ENCODE data around the gene CAMK1D. TPM values are rescaled to one million over a fixed set of nuclear protein-coding genes. Genes with fewer than 3 reads are reported as not detected.

The CAMK1D gene
- total RNA-seq, 3 donors from 2014 or later, result 4.4 to 17.3 (median 5.2) TPM

DNA sequence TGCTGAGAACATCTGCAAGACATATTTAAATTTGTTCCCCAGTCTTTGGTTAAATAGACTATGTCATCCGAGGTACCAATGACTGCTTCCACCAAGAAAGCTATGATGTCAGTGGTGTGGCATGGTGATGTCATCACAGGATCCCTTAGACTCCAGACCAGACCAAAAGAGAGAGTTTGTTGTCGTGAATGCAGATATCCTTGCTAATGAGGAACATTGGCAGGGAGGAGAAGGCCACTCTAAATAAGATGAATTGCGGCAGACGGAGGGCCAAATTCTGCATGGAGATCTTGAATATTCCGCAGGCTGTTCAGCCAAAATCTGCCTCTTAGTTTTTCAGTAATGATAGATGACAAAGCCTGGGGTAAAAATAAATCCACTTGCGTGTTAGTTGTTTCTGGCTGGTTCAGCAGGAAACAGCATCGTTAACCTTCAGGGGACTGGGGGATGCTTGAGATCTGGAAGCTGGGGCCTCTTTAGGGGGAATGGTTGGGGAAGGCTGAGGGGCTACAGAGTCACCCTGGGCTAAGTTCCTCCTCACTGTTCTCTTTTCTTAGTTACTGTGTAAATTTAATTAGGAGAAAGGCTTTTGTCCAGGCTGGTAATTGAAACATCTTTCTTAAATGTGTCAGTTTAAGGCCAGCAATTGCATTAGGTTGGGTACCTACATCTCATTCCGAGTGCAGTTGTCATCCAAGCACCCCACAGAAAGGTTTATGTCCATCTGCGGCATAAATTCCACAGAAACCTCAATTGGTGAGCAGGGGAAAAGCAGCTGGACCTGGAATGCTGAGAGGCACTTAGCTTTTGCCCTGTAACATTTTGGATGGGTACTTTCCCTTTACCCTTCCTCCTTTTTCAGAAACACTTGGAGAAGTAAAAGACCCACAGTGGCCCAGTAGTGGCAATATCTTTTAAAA is 11.6 kb upstream of the CAMK1D start:
- Histone ChIP-seq H3K27ac (no peak overlapping the region), H3K4me1 (no peaks in the 10 kb centered on the region), H3K9me3 (no peaks in the 10 kb centered on the region), H3K27me3 (no peaks in the 10 kb centered on the region), H3K4me3 (no peak overlapping the region), H3K36me3 (no peaks in the 10 kb centered on the region)
- no peak for TF ChIP-seq POLR2AphosphoS5 (IDR thresholded peaks at IDR 0.05)
- TF ChIP-seq, protein P1, sequence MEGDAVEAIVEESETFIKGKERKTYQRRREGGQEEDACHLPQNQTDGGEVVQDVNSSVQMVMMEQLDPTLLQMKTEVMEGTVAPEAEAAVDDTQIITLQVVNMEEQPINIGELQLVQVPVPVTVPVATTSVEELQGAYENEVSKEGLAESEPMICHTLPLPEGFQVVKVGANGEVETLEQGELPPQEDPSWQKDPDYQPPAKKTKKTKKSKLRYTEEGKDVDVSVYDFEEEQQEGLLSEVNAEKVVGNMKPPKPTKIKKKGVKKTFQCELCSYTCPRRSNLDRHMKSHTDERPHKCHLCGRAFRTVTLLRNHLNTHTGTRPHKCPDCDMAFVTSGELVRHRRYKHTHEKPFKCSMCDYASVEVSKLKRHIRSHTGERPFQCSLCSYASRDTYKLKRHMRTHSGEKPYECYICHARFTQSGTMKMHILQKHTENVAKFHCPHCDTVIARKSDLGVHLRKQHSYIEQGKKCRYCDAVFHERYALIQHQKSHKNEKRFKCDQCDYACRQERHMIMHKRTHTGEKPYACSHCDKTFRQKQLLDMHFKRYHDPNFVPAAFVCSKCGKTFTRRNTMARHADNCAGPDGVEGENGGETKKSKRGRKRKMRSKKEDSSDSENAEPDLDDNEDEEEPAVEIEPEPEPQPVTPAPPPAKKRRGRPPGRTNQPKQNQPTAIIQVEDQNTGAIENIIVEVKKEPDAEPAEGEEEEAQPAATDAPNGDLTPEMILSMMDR (IDR thresholded peaks at IDR 0.05), result no peak
- no peak for TF ChIP-seq POLR2A (IDR thresholded peaks at IDR 0.05)
- intact Hi-C loops (cut with DNase I; ENCODE audit: low total_unique reads), result no loop called here
- DNase-seq (ENCODE audit: low spot score in 2 of 2), result no peak

DNA sequence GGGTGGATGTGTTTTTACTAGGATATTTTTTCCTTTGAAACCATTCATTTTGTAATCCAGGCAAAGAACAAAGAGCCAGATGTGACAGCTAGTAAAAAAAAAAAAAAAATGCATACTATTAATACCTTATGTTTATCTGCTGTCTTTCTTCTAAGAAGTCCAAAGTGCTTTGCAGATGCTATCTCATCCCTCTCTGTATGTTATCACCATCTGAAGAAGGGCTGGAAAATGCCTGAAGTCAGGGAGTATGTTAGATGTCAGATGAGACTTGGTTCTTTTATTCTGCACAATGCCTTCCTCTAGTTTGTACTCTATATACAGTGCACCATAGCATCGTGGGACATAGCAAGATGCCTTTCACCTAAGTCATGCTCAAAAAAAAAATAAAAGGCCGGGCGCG is 10.4 kb upstream of the CAMK1D start:
- intact Hi-C loops (cut with DNase I; ENCODE audit: low total_unique reads), result no loop called here
- H3K36me3 ChIP-seq, result no peaks in the 10 kb centered on the region
- H3K27ac ChIP-seq, result no peak overlapping the region
- H3K27me3 ChIP-seq, result no peaks in the 10 kb centered on the region
- TF ChIP-seq POLR2AphosphoS5 (IDR thresholded peaks at IDR 0.05) (no peak), POLR2A (IDR thresholded peaks at IDR 0.05) (no peak)
- TF ChIP-seq, protein P1 (IDR thresholded peaks at IDR 0.05), result no peak
- H3K4me1 ChIP-seq, result no peaks in the 10 kb centered on the region
- no peak overlapping the region for H3K4me3 ChIP-seq
- DNase-seq (ENCODE audit: low spot score in 2 of 2), result no peak
- no peaks in the 10 kb centered on the region for H3K9me3 ChIP-seq

GRCh38 chr10:12340371-12340770 is 9.0 kb upstream of the CAMK1D start:
- Histone ChIP-seq H3K4me3 (no peak overlapping the region), H3K27me3 (no peaks in the 10 kb centered on the region), H3K9me3 (no peaks in the 10 kb centered on the region), H3K4me1 (no peaks in the 10 kb centered on the region), H3K27ac (no peak overlapping the region), H3K36me3 (no peaks in the 10 kb centered on the region)
- intact Hi-C loops (cut with DNase I; ENCODE audit: low total_unique reads), result no loop called here
- TF ChIP-seq, protein P1 (IDR thresholded peaks at IDR 0.05), result no peak
- TF ChIP-seq POLR2A (IDR thresholded peaks at IDR 0.05), result no peak
- TF ChIP-seq POLR2AphosphoS5 (IDR thresholded peaks at IDR 0.05), result no peak
- DNase-seq (ENCODE audit: low spot score in 2 of 2), result no peak

DNA sequence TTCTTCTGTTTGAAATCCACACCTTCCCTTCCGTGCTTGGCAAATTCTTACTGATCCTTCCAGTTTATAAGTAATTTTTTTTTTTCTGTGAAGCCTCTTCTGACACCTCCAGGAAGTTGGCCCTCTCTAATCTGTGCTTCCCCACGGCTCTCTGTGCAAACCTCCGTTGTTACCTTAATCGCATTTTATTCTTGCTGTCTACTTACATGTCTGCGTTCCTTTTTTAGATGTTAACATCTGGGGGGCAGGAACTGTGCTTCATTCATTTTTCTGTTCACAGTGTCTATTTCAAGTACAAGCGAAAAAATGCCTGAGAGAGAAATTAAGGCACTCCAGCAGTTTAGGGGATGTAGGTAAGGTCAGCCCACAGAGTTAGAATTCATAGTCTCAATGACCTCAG is 8.4 kb upstream of the CAMK1D start:
- TF ChIP-seq POLR2A (IDR thresholded peaks at IDR 0.05), result no peak
- TF ChIP-seq, protein P1 (IDR thresholded peaks at IDR 0.05), result no peak
- no peak for TF ChIP-seq POLR2AphosphoS5 (IDR thresholded peaks at IDR 0.05)
- no peaks in the 10 kb centered on the region for H3K4me1 ChIP-seq
- H3K4me3 ChIP-seq, result no peak overlapping the region
- H3K9me3 ChIP-seq, result no peaks in the 10 kb centered on the region
- H3K27me3 ChIP-seq, result no peaks in the 10 kb centered on the region
- DNase-seq (ENCODE audit: low spot score in 2 of 2), result no peak
- intact Hi-C loops (cut with DNase I; ENCODE audit: low total_unique reads), result no loop called here
- H3K36me3 ChIP-seq, result no peaks in the 10 kb centered on the region
- H3K27ac ChIP-seq, result no peak overlapping the region

DNA sequence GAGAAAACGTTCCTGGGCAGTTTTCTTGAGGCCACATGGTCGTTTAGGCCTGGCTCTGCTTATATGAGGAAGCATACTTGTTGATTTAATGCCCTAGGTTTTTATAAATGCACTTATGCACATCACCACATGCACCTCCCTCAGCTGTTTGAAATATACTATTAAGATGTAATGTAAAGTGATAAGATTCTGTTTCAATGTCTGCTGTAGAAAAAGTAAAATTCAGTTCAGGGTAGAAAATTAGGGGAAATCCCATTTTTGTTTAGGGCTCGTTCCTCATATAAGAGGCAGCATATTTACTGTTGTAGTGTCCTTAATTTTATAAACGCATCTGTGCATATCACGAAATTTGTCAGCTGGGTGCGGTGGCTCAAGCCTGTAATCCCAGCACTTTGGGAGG is 7.8 kb upstream of the CAMK1D start:
- intact Hi-C loops (cut with DNase I; ENCODE audit: low total_unique reads), result no loop called here
- DNase-seq (ENCODE audit: low spot score in 2 of 2), result no peak
- Histone ChIP-seq H3K27me3 (no peaks in the 10 kb centered on the region), H3K9me3 (no peaks in the 10 kb centered on the region), H3K27ac (no peak overlapping the region), H3K4me1 (no peaks in the 10 kb centered on the region), H3K36me3 (no peaks in the 10 kb centered on the region), H3K4me3 (no peak overlapping the region)
- TF ChIP-seq POLR2A (IDR thresholded peaks at IDR 0.05), result no peak
- no peak for TF ChIP-seq POLR2AphosphoS5 (IDR thresholded peaks at IDR 0.05)
- TF ChIP-seq, protein P1 (IDR thresholded peaks at IDR 0.05), result no peak

Data from breast epithelium (tissue), 4 donors.